ENCODE data around the gene VPS51. TPM values are rescaled to one million over a fixed set of nuclear protein-coding genes. Genes with fewer than 3 reads are reported as not detected.

Gene VPS51
- total RNA-seq, 4 donors from 2014 or later = 185 to 414 (median 237) TPM

DNA sequence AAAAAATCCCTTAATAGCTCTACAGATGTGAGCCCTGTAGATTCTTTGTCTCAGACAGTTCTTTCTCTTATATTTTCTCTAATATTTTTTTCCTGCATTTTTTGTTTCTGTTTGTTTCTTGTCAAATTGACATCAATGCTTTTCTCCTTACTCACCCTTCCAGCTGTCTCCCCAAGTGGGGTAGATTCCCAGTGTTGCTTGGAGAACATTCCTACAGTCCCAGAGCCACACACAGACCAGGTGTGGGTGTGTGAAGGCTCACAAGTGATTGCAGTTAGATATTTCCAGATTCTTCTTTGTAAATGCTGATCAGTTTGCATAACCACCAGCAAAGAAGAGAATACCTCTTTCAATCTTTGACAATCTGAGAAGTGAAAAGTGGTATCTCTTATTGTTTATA is 7.5 kb downstream of the VPS51 start:
- TF ChIP-seq EP300 (IDR thresholded peaks at IDR 0.05) = no peak
- TF ChIP-seq POLR2AphosphoS5 (IDR thresholded peaks at IDR 0.05) = no peak
- TF ChIP-seq POLR2A (IDR thresholded peaks at IDR 0.05; ENCODE audit: low read depth) = no peak
- TF ChIP-seq, protein P1, sequence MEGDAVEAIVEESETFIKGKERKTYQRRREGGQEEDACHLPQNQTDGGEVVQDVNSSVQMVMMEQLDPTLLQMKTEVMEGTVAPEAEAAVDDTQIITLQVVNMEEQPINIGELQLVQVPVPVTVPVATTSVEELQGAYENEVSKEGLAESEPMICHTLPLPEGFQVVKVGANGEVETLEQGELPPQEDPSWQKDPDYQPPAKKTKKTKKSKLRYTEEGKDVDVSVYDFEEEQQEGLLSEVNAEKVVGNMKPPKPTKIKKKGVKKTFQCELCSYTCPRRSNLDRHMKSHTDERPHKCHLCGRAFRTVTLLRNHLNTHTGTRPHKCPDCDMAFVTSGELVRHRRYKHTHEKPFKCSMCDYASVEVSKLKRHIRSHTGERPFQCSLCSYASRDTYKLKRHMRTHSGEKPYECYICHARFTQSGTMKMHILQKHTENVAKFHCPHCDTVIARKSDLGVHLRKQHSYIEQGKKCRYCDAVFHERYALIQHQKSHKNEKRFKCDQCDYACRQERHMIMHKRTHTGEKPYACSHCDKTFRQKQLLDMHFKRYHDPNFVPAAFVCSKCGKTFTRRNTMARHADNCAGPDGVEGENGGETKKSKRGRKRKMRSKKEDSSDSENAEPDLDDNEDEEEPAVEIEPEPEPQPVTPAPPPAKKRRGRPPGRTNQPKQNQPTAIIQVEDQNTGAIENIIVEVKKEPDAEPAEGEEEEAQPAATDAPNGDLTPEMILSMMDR (IDR thresholded peaks at IDR 0.05) = no peak
- peaks cover 11 to 32% (median 23%) of the 10 kb centered on the region in 4 donors for H3K4me1 ChIP-seq
- H3K9me3 ChIP-seq = no peaks in the 10 kb centered on the region
- intact Hi-C loops (cut with DNase I) = no loop called here
- H3K36me3 ChIP-seq = peaks cover 16 to 54% (median 34%) of the 10 kb centered on the region in 4 donors
- H3K27me3 ChIP-seq = no peaks in the 10 kb centered on the region
- DNase-seq (ENCODE audit: extremely low spot score) = no peak
- H3K27ac ChIP-seq (replicated peaks in 1 of 4) = no peak overlapping the region
- H3K4me3 ChIP-seq = no peak overlapping the region

DNA sequence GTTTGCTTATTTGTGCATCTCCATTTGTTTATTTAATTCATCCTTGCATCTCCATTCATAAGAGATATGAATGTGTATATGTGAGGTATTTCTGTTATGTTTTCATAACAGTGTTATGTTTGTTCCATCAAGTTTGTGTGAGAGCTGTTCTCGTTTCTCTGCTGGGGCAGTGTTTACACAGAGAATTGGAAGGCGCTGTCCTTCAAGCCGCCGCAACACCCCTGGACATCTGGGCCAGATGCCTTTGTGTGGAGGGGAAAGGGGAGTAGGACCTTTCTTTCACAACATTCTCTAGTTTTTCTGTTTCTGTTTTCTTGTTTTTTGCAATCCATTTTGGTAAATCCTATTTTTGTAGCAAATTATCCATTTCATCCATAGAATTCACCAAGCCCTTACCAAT is 8.6 kb downstream of the VPS51 start:
- Histone ChIP-seq H3K4me3 (no peak overlapping the region), H3K27ac (replicated peaks in 1 of 4) (no peak overlapping the region), H3K36me3 (peaks cover 23 to 54% (median 40%) of the 10 kb centered on the region in 4 donors), H3K27me3 (no peaks in the 10 kb centered on the region), H3K4me1 (peaks cover 11 to 32% (median 23%) of the 10 kb centered on the region in 4 donors), H3K9me3 (no peaks in the 10 kb centered on the region)
- DNase-seq (ENCODE audit: extremely low spot score) = no peak
- WGBS = 79% methylated on average over 4 of the region's 4 CpGs
- no peak for TF ChIP-seq POLR2A (IDR thresholded peaks at IDR 0.05; ENCODE audit: low read depth)
- TF ChIP-seq POLR2AphosphoS5 (IDR thresholded peaks at IDR 0.05) = no peak
- no peak for TF ChIP-seq EP300 (IDR thresholded peaks at IDR 0.05)
- intact Hi-C loops (cut with DNase I) = no loop called here

DNA sequence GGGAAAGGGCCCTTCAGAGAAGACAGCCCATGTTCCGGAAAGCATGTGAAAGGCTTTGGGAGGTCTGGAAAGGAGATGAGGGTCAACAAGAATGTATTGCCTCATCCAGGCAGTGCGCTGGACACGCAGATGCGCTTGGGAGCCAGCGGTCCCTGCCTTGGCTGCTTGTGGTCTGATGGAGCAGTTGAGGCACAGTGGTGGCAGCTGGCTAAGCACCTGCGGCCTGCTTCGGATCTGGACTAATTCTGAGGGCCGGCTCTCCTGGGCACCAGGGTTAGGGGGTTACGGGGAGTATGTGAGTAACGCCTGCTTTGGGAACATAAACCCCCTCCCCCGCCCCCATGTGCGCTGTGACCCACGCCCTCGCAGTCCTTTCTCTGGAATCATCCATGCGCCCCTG is 11.1 kb downstream of the VPS51 start:
- TF ChIP-seq, protein P1 (IDR thresholded peaks at IDR 0.05) = no peak
- TF ChIP-seq POLR2A (IDR thresholded peaks at IDR 0.05; ENCODE audit: low read depth) (no peak), POLR2AphosphoS5 (IDR thresholded peaks at IDR 0.05) (no peak), EP300 (IDR thresholded peaks at IDR 0.05) (no peak)
- Histone ChIP-seq H3K4me1 (peaks cover 28 to 40% (median 36%) of the 10 kb centered on the region in 4 donors), H3K27me3 (no peaks in the 10 kb centered on the region), H3K4me3 (no peak overlapping the region), H3K27ac (replicated peaks in 1 of 4) (no peak overlapping the region), H3K9me3 (no peaks in the 10 kb centered on the region), H3K36me3 (peaks cover 25 to 55% (median 44%) of the 10 kb centered on the region in 4 donors)
- no peak for DNase-seq (ENCODE audit: extremely low spot score)
- intact Hi-C loops (cut with DNase I) = no loop called here
- WGBS = 93% methylated on average over 14 of the region's 15 CpGs

DNA sequence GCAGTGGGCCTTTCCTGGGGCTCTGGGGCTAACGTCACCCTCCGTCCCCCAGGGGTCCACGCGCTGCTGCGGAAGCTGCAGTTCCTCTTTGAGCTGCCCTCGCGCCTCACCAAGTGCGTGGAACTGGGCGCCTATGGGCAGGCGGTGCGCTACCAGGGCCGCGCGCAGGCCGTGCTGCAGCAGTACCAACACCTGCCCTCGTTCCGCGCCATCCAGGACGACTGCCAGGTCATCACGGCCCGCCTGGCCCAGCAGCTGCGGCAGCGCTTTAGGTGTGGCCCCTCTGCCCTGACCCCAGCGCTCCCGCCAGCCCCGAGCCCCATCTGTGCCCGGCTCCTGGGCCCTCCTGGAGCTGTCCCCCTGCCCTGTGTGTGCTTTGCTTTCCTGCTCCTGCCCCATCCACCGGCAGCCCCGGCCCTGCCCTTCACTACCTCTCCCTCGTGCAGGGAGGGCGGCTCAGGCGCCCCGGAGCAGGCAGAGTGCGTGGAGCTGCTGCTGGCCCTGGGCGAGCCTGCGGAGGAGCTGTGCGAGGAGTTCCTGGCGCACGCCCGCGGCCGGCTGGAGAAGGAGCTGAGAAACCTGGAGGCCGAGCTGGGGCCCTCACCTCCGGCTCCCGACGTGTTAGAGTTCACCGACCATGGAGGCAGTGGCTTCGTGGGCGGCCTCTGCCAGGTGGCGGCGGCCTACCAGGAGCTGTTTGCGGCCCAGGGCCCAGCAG is 11.9 kb downstream of the VPS51 start:
- Histone ChIP-seq H3K4me1 (peaks cover 29 to 44% (median 36%) of the 10 kb centered on the region in 4 donors), H3K9me3 (no peaks in the 10 kb centered on the region)
- WGBS = 96% methylated on average over 41 of the region's 52 CpGs

DNA sequence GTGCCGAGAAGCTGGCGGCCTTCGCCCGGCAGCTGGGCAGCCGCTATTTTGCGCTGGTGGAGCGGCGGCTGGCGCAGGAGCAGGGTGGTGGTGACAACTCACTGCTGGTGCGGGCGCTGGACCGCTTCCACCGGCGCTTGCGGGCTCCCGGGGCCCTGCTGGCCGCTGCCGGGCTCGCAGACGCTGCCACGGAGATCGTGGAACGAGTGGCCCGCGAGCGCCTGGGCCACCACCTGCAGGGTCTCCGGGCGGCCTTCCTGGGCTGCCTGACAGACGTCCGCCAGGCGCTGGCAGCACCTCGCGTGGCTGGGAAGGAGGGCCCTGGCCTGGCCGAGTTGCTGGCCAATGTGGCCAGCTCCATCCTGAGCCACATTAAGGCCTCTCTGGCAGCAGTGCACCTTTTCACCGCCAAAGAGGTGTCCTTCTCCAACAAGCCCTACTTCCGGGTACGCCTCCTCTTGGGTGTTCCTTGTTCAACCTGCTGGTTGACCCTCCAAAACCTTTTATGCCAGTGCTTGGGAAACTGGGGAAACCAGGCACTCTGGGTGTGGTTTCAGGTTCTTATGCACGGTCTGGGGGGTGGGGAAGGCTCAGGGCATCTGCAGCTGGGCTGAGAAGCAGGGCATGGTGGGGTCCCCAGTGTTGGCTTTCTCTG is 12.6 kb downstream of the VPS51 start:
- Histone ChIP-seq H3K9me3 (no peaks in the 10 kb centered on the region), H3K4me1 (peaks cover 36 to 45% (median 38%) of the 10 kb centered on the region in 4 donors), H3K27me3 (no peaks in the 10 kb centered on the region), H3K36me3 (peaks cover 25 to 47% (median 41%) of the 10 kb centered on the region in 4 donors), H3K27ac (replicated peaks in 1 of 4) (no peak overlapping the region), H3K4me3 (no peak overlapping the region)
- TF ChIP-seq EP300 (IDR thresholded peaks at IDR 0.05) = no peak
- TF ChIP-seq, protein P1 (IDR thresholded peaks at IDR 0.05) = no peak
- no peak for TF ChIP-seq POLR2A (IDR thresholded peaks at IDR 0.05; ENCODE audit: low read depth)
- TF ChIP-seq POLR2AphosphoS5 (IDR thresholded peaks at IDR 0.05) = no peak
- 93% methylated on average over 3 of the region's 38 CpGs for WGBS
- no peak for DNase-seq (ENCODE audit: extremely low spot score)
- intact Hi-C loops (cut with DNase I) = no loop called here

More for the DNA sequence above, 11.9 kb downstream of the VPS51 start:
- Histone ChIP-seq H3K36me3 (peaks cover 25 to 49% (median 41%) of the 10 kb centered on the region in 4 donors), H3K27me3 (no peaks in the 10 kb centered on the region), H3K4me3 (no peak overlapping the region), H3K27ac (replicated peaks in 1 of 4) (no peak overlapping the region)
- TF ChIP-seq, protein P1 (IDR thresholded peaks at IDR 0.05) = no peak
- TF ChIP-seq POLR2A (IDR thresholded peaks at IDR 0.05; ENCODE audit: low read depth) = no peak
- TF ChIP-seq EP300 (IDR thresholded peaks at IDR 0.05) = no peak
- TF ChIP-seq POLR2AphosphoS5 (IDR thresholded peaks at IDR 0.05) = no peak
- intact Hi-C loops (cut with DNase I) = no loop called here
- no peak for DNase-seq (ENCODE audit: extremely low spot score)

All from esophagus muscularis mucosa (tissue), 4 donors.